OCI-M1 (cell line): ENCODE data around the gene ZIM2.

ENCODE experiments used
- DNase-seq: peaks from one replicate; lab custom pipeline; 2025; lab: John Stamatoyannopoulos, UW

Gene ZIM2

GRCh38 chr19:56808717-56809392 lies 31.7 kb downstream of the ZIM2 start:
- DNase-seq: no peak

GRCh38 chr19:56806639-56807038 lies 33.9 kb downstream of the ZIM2 start:
- DNase-seq: no peak

- DNase-seq: no peak
Observed at GRCh38 chr19:56778351-56778750, 62.2 kb downstream of the ZIM2 start.

- DNase-seq: no peak
Observed at GRCh38 chr19:56769650-56770049, 70.9 kb downstream of the ZIM2 start.

- DNase-seq: no peak
Observed at GRCh38 chr19:56765137-56765536, 75.4 kb downstream of the ZIM2 start.

GRCh38 chr19:56764196-56764695 lies 76.3 kb downstream of the ZIM2 start:
- DNase-seq: no peak

- no peak for DNase-seq
Observed at GRCh38 chr19:56760842-56761241, 79.7 kb downstream of the ZIM2 start.

- DNase-seq: no peak
Observed at GRCh38 chr19:56759531-56759930, 81.0 kb downstream of the ZIM2 start.

- DNase-seq: no peak
Observed at GRCh38 chr19:56751078-56751489, 89.4 kb downstream of the ZIM2 start.

- DNase-seq: no peak
Observed at GRCh38 chr19:56750658-56751057, 89.9 kb downstream of the ZIM2 start.

GRCh38 chr19:56748378-56748777 lies 92.1 kb downstream of the ZIM2 start:
- peak; percentile 61 for DNase-seq

GRCh38 chr19:56746367-56746766 lies 94.2 kb downstream of the ZIM2 start:
- DNase-seq: no peak

GRCh38 chr19:56740501-56740900 lies 100.0 kb downstream of the ZIM2 start:
- no peak for DNase-seq

- no peak for DNase-seq
Observed at GRCh38 chr19:56736571-56736970, 104.0 kb downstream of the ZIM2 start.

GRCh38 chr19:56732976-56733375 lies 107.5 kb downstream of the ZIM2 start:
- DNase-seq: peak; percentile 53

- no peak for DNase-seq
Observed at GRCh38 chr19:56727677-56728076, 112.8 kb downstream of the ZIM2 start.

- peak; percentile 43 for DNase-seq
Observed at GRCh38 chr19:56725829-56726424, 114.6 kb downstream of the ZIM2 start.
